GM12878 (cell line): Measurements from ENCODE around the gene RAB40B. TPM values are rescaled to one million over a fixed set of nuclear protein-coding genes. Genes with fewer than 3 reads are reported as not detected.

Experiments
- ATAC-seq: fragments of 200-7000 bp; cut with Tn5 transposase; 3 replicates; pipeline ENCODE4 v1.9.1; 2020; ENCODE audit warnings: mild to moderate bottlenecking, moderate library complexity
- Bru-seq: library from RNA; stranded (reverse); fragments of 400-500 nt; gene quantifications from one replicate; lab custom pipeline; 2021; lab: Mats Ljungman, UMichigan
- BruChase-seq, 2 experiments: library from RNA; stranded (reverse); fragments of 400-500 nt; gene quantifications; one replicate each; lab custom pipeline; 2021; lab: Mats Ljungman, UMichigan
- BruUV-seq: library from RNA; stranded (reverse); fragments of 400-500 nt; replicated peaks from 2 replicates; lab custom pipeline; 2021; lab: Mats Ljungman, UMichigan
- CTCF ChIA-PET: fragments of 300-600 bp; sonication (Branson Sonifier 250); formaldehyde crosslinking; extraction: SDS; loops from one replicate; lab custom pipeline; 2021; ENCODE audit warnings: inconsistent platforms; lab: Yijun Ruan, JAX
- POLR2A ChIA-PET: fragments of 350-600 bp; formaldehyde crosslinking; extraction: SDS; loops from one replicate; lab custom pipeline; 2021; ENCODE audit warnings: inconsistent platforms; lab: Charles Lee
- RAD21 ChIA-PET: fragments of 300-600 bp; sonication (Branson Sonifier 250); formaldehyde crosslinking; loops from one replicate; lab custom pipeline; 2023; ENCODE audit warnings: antibody characterized with exemption; ENCODE audit not compliant: unreplicated experiment; lab: Charles Lee
- SMC1A ChIA-PET: fragments of 300-600 bp; sonication (Branson Sonifier 250); formaldehyde crosslinking; loops from one replicate; lab custom pipeline; 2023; ENCODE audit not compliant: unreplicated experiment, uncharacterized antibody; lab: Charles Lee
- DNase-seq: peaks from one replicate; pipeline ENCODE4 v3.0.0-alpha.2; 2011; ENCODE audit warnings: low read depth, low spot score
- FAIRE-seq: peaks from 3 replicates; lab custom pipeline; 2011; peaks lifted over from hg19 to GRCh38; lab: Jason Lieb, UNC
- H2AFZ ChIP-seq: 2 replicates; pipeline ENCODE4 v1.6.0; 2011; ENCODE audit warnings: low read depth, low read length, control low read depth; ENCODE audit not compliant: control insufficient read depth
- H3K27ac ChIP-seq: 2 replicates; pipeline ENCODE4 v1.5.1; 2011; ENCODE audit warnings: control low read depth; ENCODE audit not compliant: control insufficient read depth, insufficient read depth
- H3K27me3 ChIP-seq, 2 experiments: replicated peaks in 1 of 2; 2 replicates each; pipeline versions ENCODE4 v1.6.0 to v1.6.1; 2011; ENCODE audit warnings: low read length in 1 of 2; ENCODE audit not compliant: control insufficient read depth in 2 of 2, insufficient read depth in 2 of 2
- H3K36me3 ChIP-seq, 2 experiments: 2 replicates each; pipeline ENCODE4 v1.5.1; 2011; ENCODE audit warnings: low read length in 1 of 2; ENCODE audit not compliant: control insufficient read depth in 2 of 2, insufficient read depth in 2 of 2
- H3K4me1 ChIP-seq: 2 replicates; pipeline ENCODE4 v1.6.1; 2011; ENCODE audit warnings: mild to moderate bottlenecking, low read length, moderate library complexity, mixed read lengths; ENCODE audit not compliant: control insufficient read depth, insufficient read depth
- H3K4me2 ChIP-seq: 2 replicates; pipeline ENCODE4 v1.6.0; 2011; ENCODE audit warnings: control low read depth; ENCODE audit not compliant: control insufficient read depth, insufficient read depth
- H3K4me3 ChIP-seq: fragments of 200-600 bp; sonication (generic); 2 replicates; pipeline ENCODE4 v1.5.1; 2016
- H3K79me2 ChIP-seq: 2 replicates; pipeline ENCODE4 v1.6.0; 2011; ENCODE audit warnings: low read length; ENCODE audit not compliant: control insufficient read depth, insufficient read depth
- H3K9ac ChIP-seq: 2 replicates; pipeline ENCODE4 v1.8.0; 2011; ENCODE audit warnings: low read length, control low read depth, mixed read lengths; ENCODE audit not compliant: control insufficient read depth, insufficient read depth
- H3K9me3 ChIP-seq: replicated peaks from 3 replicates; pipeline ENCODE4 v1.5.1; 2011; ENCODE audit warnings: mild to moderate bottlenecking, low read length; ENCODE audit not compliant: control insufficient read depth, insufficient read depth
- H4K20me1 ChIP-seq: 2 replicates; pipeline ENCODE4 v1.6.0; 2011; ENCODE audit not compliant: control insufficient read depth, insufficient read depth
- BACH1 ChIP-seq: fragments of 450-650 bp; IDR thresholded peaks from 2 replicates; pipeline ENCODE4 v1.6.1; 2017; ENCODE audit warnings: mild to moderate bottlenecking, borderline replicate concordance
- CREB1 ChIP-seq: IDR thresholded peaks from 2 replicates; pipeline ENCODE4 v1.6.1; 2012; ENCODE audit warnings: low read depth, mild to moderate bottlenecking, inconsistent platforms
- DPF2 ChIP-seq: fragments of 450-650 bp; IDR thresholded peaks from 2 replicates; pipeline ENCODE4 v1.6.1; 2017; ENCODE audit warnings: mild to moderate bottlenecking
- IKZF1 ChIP-seq: fragments of 450-650 bp; conservative IDR thresholded peaks from 2 replicates; pipeline ENCODE4 v1.6.1; 2017; ENCODE audit warnings: antibody characterized with exemption, mild to moderate bottlenecking
- MTA2 ChIP-seq: fragments of 450-650 bp; IDR thresholded peaks from 2 replicates; pipeline ENCODE4 v1.6.1; 2016; ENCODE audit warnings: low read depth, mild to moderate bottlenecking, moderate library complexity
- MXI1 ChIP-seq: fragments of 150-350 bp; IDR thresholded peaks from 2 replicates; pipeline ENCODE4 v1.6.1; 2011; ENCODE audit warnings: low read depth, mild to moderate bottlenecking, inconsistent platforms, low read length, improper control_type of control experiment
- NR2C1 ChIP-seq: fragments of 450-650 bp; IDR thresholded peaks from 2 replicates; pipeline ENCODE4 v1.6.1; 2017; ENCODE audit warnings: antibody characterized with exemption, mild to moderate bottlenecking, moderate library complexity
- SP1 ChIP-seq: IDR thresholded peaks from one replicate; pipeline ENCODE4 v1.6.1; 2011; ENCODE audit warnings: low read depth, low read length
- TCF12 ChIP-seq: IDR thresholded peaks from 2 replicates; pipeline ENCODE4 v1.6.1; 2011; ENCODE audit warnings: low read depth, mild to moderate bottlenecking, low read length
- TCF7 ChIP-seq: IDR thresholded peaks from 2 replicates; pipeline ENCODE4 v1.6.1; 2014; ENCODE audit warnings: antibody characterized with exemption, borderline replicate concordance
- YY1 ChIP-seq: IDR thresholded peaks from 2 replicates; pipeline ENCODE4 v1.6.1; 2011; ENCODE audit warnings: low read depth, mild to moderate bottlenecking, low read length
- ZNF622 ChIP-seq: fragments of 450-650 bp; IDR thresholded peaks from 2 replicates; pipeline ENCODE4 v1.6.1; 2017; ENCODE audit warnings: mild to moderate bottlenecking, inconsistent platforms
- WGBS: methylation state at CpG from one replicate; pipeline ENCODE4 v1.1.6; 2016; ENCODE audit warnings: low lambda C conversion rate; ENCODE audit not compliant: insufficient replicate concordance, insufficient coverage; ENCODE audit errors: missing lambda C conversion rate; 5-methylcytosine and 5-hydroxymethylcytosine counted together
- in situ Hi-C: fragments of 300-500 bp; cut with MboI; formaldehyde crosslinking; loops from 9 replicates; pipeline ENCODE4 v1.14.3; 2018; ENCODE audit warnings: mixed read lengths
- intact Hi-C: fragments of 100-400 bp; cut with micrococcal nuclease; formaldehyde crosslinking; loops from one replicate; pipeline ENCODE4 v1.14.2; 2022; ENCODE audit not compliant: unreplicated experiment
- long read RNA-seq, 2 experiments: library from polyadenylated mRNA; unstranded; transcript quantifications; one replicate each; pipeline ENCODE4 v2.0.0, GENCODE V29; 2019 to 2020
- polyA minus RNA-seq, 3 experiments: library from RNA; depleted of rRNA, polyadenylated mRNA; stranded (reverse); fragments of >200 nt; gene quantifications; 2 replicates each; pipeline ENCODE4 v1.2.3, GENCODE V29; 2011
- polyA plus RNA-seq, 11 experiments: library from polyadenylated mRNA; depleted of rRNA in 4 of 11; unstranded in 6 of 11; stranded (reverse) in 5 of 11; fragments of >200 nt; fragmentation: Nextera tagmentation in 4 of 11; fragmentation: Illumina TruSeq in 1 of 11; extraction: Ambion mirVana in 4 of 11; extraction: Trizol in 1 of 11; gene quantifications; 1 replicate in 1 of 11; 2 replicates in 10 of 11; pipeline versions ENCODE4 v1.2.1 to v1.2.3, GENCODE V29; 2011 to 2016; ENCODE audit warnings: inconsistent platforms in 2 of 11, missing spikeins in 2 of 11, low read depth in 1 of 11
- total RNA-seq, 4 experiments: library from RNA; depleted of rRNA in 3 of 4; stranded (reverse); fragments of >200 nt in 3 of 4; fragmentation: Illumina TruSeq in 1 of 4; extraction: Trizol in 1 of 4; gene quantifications; 2 replicates each; pipeline versions ENCODE4 v1.2.1 to v1.2.3, GENCODE V29; 2013 to 2021
- TF ChIP-seq, protein P1 (sequence below): fragments of 450-650 bp; IDR thresholded peaks from 2 replicates; pipeline ENCODE4 v1.6.1; 2016; ENCODE audit warnings: mild to moderate bottlenecking
- TF ChIP-seq, protein P2 (sequence below): IDR thresholded peaks from 2 replicates; pipeline ENCODE4 v1.6.1; 2011; ENCODE audit warnings: mild to moderate bottlenecking, low read depth, low read length, moderate library complexity; ENCODE audit not compliant: insufficient replicate concordance
- TF ChIP-seq, protein P3 (sequence below): fragments of 450-650 bp; IDR thresholded peaks from 2 replicates; pipeline ENCODE4 v1.6.1; 2017; ENCODE audit warnings: mild to moderate bottlenecking

RAB40B gene, protein sequence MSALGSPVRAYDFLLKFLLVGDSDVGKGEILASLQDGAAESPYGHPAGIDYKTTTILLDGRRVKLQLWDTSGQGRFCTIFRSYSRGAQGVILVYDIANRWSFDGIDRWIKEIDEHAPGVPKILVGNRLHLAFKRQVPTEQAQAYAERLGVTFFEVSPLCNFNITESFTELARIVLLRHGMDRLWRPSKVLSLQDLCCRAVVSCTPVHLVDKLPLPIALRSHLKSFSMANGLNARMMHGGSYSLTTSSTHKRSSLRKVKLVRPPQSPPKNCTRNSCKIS
- 4.1 and 4.6 TPM in 2 replicates for total RNA-seq (2013; cell fraction: nucleolus; rRNA removed)
- 0.65 and 2.3 TPM in 2 replicates for total RNA-seq (2014; rRNA removed)
- 0.36 and 0.41 TPM in 2 replicates for total RNA-seq (2014; rRNA removed; fragmentation: Illumina TruSeq; extraction: Trizol)
- total RNA-seq (2021), result 1.6 and 1.9 TPM in 2 replicates
- 1.0 TPM for polyA plus RNA-seq (2011; ENCODE audit: low read depth)
- polyA plus RNA-seq (2011; rRNA removed), result 0.98 and 1.2 TPM in 2 replicates
- 1.8 TPM in 2 replicates for polyA plus RNA-seq (2011; cell fraction: cytosol; rRNA removed)
- polyA plus RNA-seq (2011; cell fraction: nucleus; rRNA removed), result 2.9 and 3.5 TPM in 2 replicates
- polyA plus RNA-seq (2012), result 3.5 and 6.7 TPM in 2 replicates
- 0.11 and 0.94 TPM in 2 replicates for polyA plus RNA-seq (2014; fragmentation: Illumina TruSeq; extraction: Trizol)
- polyA plus RNA-seq (2014; fragmentation: Nextera tagmentation; extraction: Ambion mirVana), result under 1 TPM; 0.06 to 0.42 TPM
- 2.4 and 3.2 TPM in 2 replicates for polyA plus RNA-seq (2014; rRNA removed)
- 1 to 10 TPM; 2.4 to 2.8 TPM for polyA plus RNA-seq (2016; fragmentation: Nextera tagmentation; extraction: Ambion mirVana)
- polyA minus RNA-seq (2011; rRNA and poly(A)+ RNA removed), result 0.44 and 1.5 TPM in 2 replicates
- not detected in 2 replicates for polyA minus RNA-seq (2011; cell fraction: cytosol; rRNA and poly(A)+ RNA removed)
- polyA minus RNA-seq (2011; cell fraction: nucleus; rRNA and poly(A)+ RNA removed), result 0.36 and 0.86 TPM in 2 replicates
- percentile 48 among the genes with signal in this experiment for Bru-seq, nascent RNA
- BruChase-seq, experiment 1, labeled RNA remaining after a 6-hour chase, result percentile 48 among the genes with signal in this experiment
- percentile 52 among the genes with signal in this experiment for BruChase-seq, experiment 2, labeled RNA remaining after a 2-hour chase
- long read RNA-seq, experiment 1, partial matches to known transcripts, result 0 of 4 reads
- long read RNA-seq, experiment 1, other reads (novel, unspliced or antisense), result 0 of 4 reads
- long read RNA-seq, experiment 2, partial matches to known transcripts, result 0 of 2 reads
- long read RNA-seq, experiment 2, other reads (novel, unspliced or antisense), result 0 of 2 reads

DNA sequence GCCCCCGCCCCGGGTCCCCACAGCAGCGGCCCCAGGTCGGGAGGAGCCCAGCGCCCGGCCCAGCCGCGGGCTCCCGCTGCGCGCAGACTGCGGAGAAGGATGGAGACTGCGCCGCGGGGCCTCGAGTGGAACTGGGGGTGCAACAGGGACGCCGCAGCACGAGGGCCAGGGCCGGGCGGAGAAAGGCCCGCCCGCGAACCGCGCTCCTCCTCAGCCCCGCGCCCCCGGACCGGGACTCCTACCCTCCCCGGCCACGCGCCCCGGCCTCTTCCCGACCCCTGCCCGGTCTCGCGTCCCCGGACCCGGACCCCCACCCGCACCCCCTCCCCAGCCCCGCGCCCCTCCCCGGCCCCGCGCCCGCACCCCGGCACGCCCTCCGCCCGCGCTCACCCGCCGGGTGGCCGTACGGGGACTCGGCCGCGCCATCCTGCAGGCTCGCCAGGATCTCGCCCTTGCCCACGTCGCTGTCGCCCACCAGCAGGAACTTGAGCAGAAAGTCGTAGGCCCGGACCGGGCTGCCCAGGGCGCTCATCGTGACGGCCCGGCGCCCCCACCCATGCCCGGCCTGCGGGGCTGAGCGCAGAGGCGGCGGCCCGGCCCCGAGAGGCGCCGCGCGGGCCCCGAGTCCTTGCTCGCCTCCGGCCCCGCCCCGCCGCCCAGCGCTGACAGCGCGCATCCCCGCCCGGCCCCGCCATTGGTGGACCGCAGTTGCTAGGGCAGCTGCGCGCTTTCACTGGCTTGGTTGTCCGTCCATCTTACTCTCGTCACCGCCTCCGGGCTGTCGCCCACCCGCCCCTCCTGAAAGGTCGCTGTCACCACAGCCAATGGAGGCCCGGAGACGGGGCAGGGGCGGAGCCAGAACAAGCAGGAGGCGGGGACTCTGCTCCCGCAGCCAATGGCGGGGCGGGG, at the start of gene RAB40B:
Gene RAB40B (minus strand): TSS at position 634 of the 909 bp plus-strand sequence. CDS start 102 bp downstream, at position 532.
- DNase-seq, result peak; percentile 88
- no TSS peak for BruUV-seq
- under 1% methylated on average over 46 of the region's 112 CpGs for WGBS
- H3K9me3 ChIP-seq, result peaks cover 11% of the 10 kb centered on the region; the same call in 2 of the 3 replicates
- H3K36me3 ChIP-seq, result no peaks in the 10 kb centered on the region
- peak within 1 kb of the TSS; percentile 80 for H2AFZ ChIP-seq
- H3K4me3 ChIP-seq, result peak within 1 kb of the TSS; percentile 61
- in situ Hi-C loops (no loop called here), intact Hi-C loops (no loop called here)
- ATAC-seq, result peak; percentile 99
- ChIA-PET SMC1A (no interaction called here), CTCF (no interaction called here), POLR2A (no interaction called here), RAD21 (interaction anchor here (0.7 kb wide), 1 partner anchor 13 kb away, joined by 3 read pairs; no protein-coding TSS in a partner anchor)
- H3K4me1 ChIP-seq, result peaks cover 4% of the 10 kb centered on the region
- no peak within 1 kb of the TSS for H3K27ac ChIP-seq
- peak within 1 kb of the TSS; percentile 94 for H3K4me2 ChIP-seq
- no peaks in the 10 kb centered on the region; a peak in 1 of 4 replicates for H3K27me3 ChIP-seq
- no peaks in the 10 kb centered on the region for H4K20me1 ChIP-seq
- H3K79me2 ChIP-seq, result no peaks in the 10 kb centered on the region
- peak; percentile 83 for FAIRE-seq
- no peak within 1 kb of the TSS for H3K9ac ChIP-seq
- TF ChIP-seq IKZF1 (no peak), MXI1 (peak; percentile 56; the same call in 1 of the 2 replicates), DPF2 (peak; percentile 92), NR2C1 (peak; percentile 39), YY1 (0 out of 2 replicates have a peak, but pooled peaks have one; percentile 2), CREB1 (peak; percentile 90), ZNF622 (no peak), TCF12 (no peak), MTA2 (no peak), SP1 (peak; percentile 95), BACH1 (peak; percentile 40; the same call in 1 of the 2 replicates), TCF7 (no peak)
- TF ChIP-seq, protein P1, sequence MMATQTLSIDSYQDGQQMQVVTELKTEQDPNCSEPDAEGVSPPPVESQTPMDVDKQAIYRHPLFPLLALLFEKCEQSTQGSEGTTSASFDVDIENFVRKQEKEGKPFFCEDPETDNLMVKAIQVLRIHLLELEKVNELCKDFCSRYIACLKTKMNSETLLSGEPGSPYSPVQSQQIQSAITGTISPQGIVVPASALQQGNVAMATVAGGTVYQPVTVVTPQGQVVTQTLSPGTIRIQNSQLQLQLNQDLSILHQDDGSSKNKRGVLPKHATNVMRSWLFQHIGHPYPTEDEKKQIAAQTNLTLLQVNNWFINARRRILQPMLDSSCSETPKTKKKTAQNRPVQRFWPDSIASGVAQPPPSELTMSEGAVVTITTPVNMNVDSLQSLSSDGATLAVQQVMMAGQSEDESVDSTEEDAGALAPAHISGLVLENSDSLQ, result peak; percentile 98
- TF ChIP-seq, protein P2, sequence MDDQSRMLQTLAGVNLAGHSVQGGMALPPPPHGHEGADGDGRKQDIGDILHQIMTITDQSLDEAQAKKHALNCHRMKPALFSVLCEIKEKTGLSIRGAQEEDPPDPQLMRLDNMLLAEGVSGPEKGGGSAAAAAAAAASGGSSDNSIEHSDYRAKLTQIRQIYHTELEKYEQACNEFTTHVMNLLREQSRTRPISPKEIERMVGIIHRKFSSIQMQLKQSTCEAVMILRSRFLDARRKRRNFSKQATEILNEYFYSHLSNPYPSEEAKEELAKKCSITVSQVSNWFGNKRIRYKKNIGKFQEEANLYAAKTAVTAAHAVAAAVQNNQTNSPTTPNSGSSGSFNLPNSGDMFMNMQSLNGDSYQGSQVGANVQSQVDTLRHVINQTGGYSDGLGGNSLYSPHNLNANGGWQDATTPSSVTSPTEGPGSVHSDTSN, result peak; percentile 95
- TF ChIP-seq, protein P3, sequence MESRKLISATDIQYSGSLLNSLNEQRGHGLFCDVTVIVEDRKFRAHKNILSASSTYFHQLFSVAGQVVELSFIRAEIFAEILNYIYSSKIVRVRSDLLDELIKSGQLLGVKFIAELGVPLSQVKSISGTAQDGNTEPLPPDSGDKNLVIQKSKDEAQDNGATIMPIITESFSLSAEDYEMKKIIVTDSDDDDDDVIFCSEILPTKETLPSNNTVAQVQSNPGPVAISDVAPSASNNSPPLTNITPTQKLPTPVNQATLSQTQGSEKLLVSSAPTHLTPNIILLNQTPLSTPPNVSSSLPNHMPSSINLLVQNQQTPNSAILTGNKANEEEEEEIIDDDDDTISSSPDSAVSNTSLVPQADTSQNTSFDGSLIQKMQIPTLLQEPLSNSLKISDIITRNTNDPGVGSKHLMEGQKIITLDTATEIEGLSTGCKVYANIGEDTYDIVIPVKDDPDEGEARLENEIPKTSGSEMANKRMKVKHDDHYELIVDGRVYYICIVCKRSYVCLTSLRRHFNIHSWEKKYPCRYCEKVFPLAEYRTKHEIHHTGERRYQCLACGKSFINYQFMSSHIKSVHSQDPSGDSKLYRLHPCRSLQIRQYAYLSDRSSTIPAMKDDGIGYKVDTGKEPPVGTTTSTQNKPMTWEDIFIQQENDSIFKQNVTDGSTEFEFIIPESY, result no peak
